ENCODE measurements around the gene KCNK18. TPM values are rescaled to one million over a fixed set of nuclear protein-coding genes. Genes with fewer than 3 reads are reported as not detected.

The KCNK18 gene
- total and polyA plus RNA-seq, 2 of the 8 experiments (the other 6 are each of a cell fraction or from before 2014, with no cell fraction given): not detected

DNA sequence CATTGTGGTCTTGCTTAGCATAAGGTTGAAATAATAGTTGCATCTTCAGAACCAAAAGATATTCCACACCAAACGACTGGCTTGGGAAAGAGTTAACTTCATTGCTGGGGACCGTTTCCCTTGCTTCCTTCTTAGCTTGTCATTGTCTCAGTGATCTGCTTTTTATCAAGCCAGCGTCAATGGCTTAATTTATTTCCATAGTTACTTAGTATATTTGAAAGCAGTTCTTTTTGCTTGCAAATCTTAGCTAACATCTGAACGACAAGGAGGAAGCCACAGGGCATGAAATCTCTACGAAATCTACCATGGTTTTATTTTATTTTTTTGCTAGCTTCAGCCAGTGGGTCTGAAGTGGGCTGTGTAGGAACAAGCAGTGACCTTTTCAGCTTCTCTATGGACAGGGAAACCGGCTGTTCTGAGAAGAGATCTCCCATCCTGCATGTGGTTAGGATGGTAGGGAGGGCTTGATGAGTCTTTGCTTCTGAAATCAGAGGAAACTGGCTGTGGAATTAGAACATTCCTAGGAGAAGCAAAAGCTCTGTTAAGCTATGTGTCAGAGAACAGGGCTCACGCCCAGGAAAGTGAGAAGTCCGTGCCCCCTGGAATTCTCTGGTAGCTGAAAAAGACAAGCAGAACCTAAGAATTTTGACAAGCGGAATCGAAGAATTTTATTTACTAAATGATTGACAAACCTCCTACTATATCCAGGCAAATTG is 51.6 kb downstream of the KCNK18 start (continued):
- TF ChIP-seq, protein P1, sequence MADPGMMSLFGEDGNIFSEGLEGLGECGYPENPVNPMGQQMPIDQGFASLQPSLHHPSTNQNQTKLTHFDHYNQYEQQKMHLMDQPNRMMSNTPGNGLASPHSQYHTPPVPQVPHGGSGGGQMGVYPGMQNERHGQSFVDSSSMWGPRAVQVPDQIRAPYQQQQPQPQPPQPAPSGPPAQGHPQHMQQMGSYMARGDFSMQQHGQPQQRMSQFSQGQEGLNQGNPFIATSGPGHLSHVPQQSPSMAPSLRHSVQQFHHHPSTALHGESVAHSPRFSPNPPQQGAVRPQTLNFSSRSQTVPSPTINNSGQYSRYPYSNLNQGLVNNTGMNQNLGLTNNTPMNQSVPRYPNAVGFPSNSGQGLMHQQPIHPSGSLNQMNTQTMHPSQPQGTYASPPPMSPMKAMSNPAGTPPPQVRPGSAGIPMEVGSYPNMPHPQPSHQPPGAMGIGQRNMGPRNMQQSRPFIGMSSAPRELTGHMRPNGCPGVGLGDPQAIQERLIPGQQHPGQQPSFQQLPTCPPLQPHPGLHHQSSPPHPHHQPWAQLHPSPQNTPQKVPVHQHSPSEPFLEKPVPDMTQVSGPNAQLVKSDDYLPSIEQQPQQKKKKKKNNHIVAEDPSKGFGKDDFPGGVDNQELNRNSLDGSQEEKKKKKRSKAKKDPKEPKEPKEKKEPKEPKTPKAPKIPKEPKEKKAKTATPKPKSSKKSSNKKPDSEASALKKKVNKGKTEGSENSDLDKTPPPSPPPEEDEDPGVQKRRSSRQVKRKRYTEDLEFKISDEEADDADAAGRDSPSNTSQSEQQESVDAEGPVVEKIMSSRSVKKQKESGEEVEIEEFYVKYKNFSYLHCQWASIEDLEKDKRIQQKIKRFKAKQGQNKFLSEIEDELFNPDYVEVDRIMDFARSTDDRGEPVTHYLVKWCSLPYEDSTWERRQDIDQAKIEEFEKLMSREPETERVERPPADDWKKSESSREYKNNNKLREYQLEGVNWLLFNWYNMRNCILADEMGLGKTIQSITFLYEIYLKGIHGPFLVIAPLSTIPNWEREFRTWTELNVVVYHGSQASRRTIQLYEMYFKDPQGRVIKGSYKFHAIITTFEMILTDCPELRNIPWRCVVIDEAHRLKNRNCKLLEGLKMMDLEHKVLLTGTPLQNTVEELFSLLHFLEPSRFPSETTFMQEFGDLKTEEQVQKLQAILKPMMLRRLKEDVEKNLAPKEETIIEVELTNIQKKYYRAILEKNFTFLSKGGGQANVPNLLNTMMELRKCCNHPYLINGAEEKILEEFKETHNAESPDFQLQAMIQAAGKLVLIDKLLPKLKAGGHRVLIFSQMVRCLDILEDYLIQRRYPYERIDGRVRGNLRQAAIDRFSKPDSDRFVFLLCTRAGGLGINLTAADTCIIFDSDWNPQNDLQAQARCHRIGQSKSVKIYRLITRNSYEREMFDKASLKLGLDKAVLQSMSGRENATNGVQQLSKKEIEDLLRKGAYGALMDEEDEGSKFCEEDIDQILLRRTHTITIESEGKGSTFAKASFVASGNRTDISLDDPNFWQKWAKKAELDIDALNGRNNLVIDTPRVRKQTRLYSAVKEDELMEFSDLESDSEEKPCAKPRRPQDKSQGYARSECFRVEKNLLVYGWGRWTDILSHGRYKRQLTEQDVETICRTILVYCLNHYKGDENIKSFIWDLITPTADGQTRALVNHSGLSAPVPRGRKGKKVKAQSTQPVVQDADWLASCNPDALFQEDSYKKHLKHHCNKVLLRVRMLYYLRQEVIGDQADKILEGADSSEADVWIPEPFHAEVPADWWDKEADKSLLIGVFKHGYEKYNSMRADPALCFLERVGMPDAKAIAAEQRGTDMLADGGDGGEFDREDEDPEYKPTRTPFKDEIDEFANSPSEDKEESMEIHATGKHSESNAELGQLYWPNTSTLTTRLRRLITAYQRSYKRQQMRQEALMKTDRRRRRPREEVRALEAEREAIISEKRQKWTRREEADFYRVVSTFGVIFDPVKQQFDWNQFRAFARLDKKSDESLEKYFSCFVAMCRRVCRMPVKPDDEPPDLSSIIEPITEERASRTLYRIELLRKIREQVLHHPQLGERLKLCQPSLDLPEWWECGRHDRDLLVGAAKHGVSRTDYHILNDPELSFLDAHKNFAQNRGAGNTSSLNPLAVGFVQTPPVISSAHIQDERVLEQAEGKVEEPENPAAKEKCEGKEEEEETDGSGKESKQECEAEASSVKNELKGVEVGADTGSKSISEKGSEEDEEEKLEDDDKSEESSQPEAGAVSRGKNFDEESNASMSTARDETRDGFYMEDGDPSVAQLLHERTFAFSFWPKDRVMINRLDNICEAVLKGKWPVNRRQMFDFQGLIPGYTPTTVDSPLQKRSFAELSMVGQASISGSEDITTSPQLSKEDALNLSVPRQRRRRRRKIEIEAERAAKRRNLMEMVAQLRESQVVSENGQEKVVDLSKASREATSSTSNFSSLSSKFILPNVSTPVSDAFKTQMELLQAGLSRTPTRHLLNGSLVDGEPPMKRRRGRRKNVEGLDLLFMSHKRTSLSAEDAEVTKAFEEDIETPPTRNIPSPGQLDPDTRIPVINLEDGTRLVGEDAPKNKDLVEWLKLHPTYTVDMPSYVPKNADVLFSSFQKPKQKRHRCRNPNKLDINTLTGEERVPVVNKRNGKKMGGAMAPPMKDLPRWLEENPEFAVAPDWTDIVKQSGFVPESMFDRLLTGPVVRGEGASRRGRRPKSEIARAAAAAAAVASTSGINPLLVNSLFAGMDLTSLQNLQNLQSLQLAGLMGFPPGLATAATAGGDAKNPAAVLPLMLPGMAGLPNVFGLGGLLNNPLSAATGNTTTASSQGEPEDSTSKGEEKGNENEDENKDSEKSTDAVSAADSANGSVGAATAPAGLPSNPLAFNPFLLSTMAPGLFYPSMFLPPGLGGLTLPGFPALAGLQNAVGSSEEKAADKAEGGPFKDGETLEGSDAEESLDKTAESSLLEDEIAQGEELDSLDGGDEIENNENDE (IDR thresholded peaks at IDR 0.05; ENCODE audit: insufficient replicate concordance, low read length): no peak
- TF ChIP-seq RBBP5 (IDR thresholded peaks at IDR 0.05; ENCODE audit: borderline replicate concordance, low read depth, low read length): no peak
- no peak for TF ChIP-seq PHF8 (conservative IDR thresholded peaks at IDR 0.05; ENCODE audit: low read depth, low read length)
- TF ChIP-seq BRCA1 (IDR thresholded peaks at IDR 0.05; ENCODE audit: low read depth, low read length): no peak
- TF ChIP-seq HDAC2 (IDR thresholded peaks at IDR 0.05; ENCODE audit: borderline replicate concordance in 1 of 2, low read depth in 2 of 2, low read length in 2 of 2): no peak
- TF ChIP-seq CREB1 (IDR thresholded peaks at IDR 0.05): no peak
- TF ChIP-seq CBX5 (IDR thresholded peaks at IDR 0.05; ENCODE audit: low read depth, low read length): no peak
- TF ChIP-seq NANOG (IDR thresholded peaks at IDR 0.05; ENCODE audit: insufficient read depth, low read depth, low read length, poor library complexity, severe bottlenecking): no peak
- no peak for TF ChIP-seq RNF2 (IDR thresholded peaks at IDR 0.05; ENCODE audit: borderline replicate concordance, low read depth, low read length, missing control alignments, poor library complexity, severe bottlenecking)

All from H1 (cell line).